Gastrocnemius medialis (tissue), 4 donors: ENCODE data around the gene KCNC3. TPM values are rescaled to one million over a fixed set of nuclear protein-coding genes. Genes with fewer than 3 reads are reported as not detected.
A peak's percentile ranks its signal among the peaks of the same experiment; 100 is the strongest.

Experiments
- ATAC-seq, 2 donors: fragments of 150-250 bp; one replicate each; pipeline ENCODE4 v1.9.1; 2016
- DNase-seq, 2 donors: peaks; one replicate each; pipeline ENCODE4 v3.0.0-alpha.2; 2019
- H3K27ac ChIP-seq, 4 donors: fragments of 200-600 bp; sonication (generic); 1 replicate in 1 of 4; 2 replicates in 3 of 4; pipeline ENCODE4 v1.5.1; 2016 to 2018; ENCODE audit warnings: mild to moderate bottlenecking in 2 of 4, moderate library complexity in 1 of 4
- H3K27me3 ChIP-seq, 3 donors: fragments of 200-600 bp; sonication (generic) in 2 of 3; 1 replicate in 1 of 3; 2 replicates in 2 of 3; pipeline versions ENCODE4 v1.5.1 to v1.6.0; 2016 to 2019; ENCODE audit warnings: mild to moderate bottlenecking in 1 of 3, moderate library complexity in 1 of 3
- H3K36me3 ChIP-seq, 2 donors: fragments of 200-600 bp; sonication (generic) in 1 of 2; one replicate each; pipeline ENCODE4 v1.5.1; 2017 to 2018
- H3K4me1 ChIP-seq, 2 donors: fragments of 200-600 bp; sonication (generic) in 1 of 2; one replicate each; pipeline ENCODE4 v1.5.1; 2016 to 2017; ENCODE audit warnings: mild to moderate bottlenecking in 2 of 2
- H3K4me3 ChIP-seq, 4 donors: fragments of 200-600 bp; sonication (generic) in 3 of 4; 1 replicate in 1 of 4; 2 replicates in 3 of 4; pipeline ENCODE4 v1.5.1; 2016 to 2019; ENCODE audit warnings: mild to moderate bottlenecking in 2 of 4
- H3K9me3 ChIP-seq, 3 donors: fragments of 200-600 bp; sonication (generic) in 2 of 3; 1 replicate in 1 of 3; 2 replicates in 2 of 3; pipeline ENCODE4 v1.5.1; 2016 to 2019
- CTCF ChIP-seq, 5 experiments: fragments of 450-650 bp in 3 of 5; fragments of 200-600 bp in 2 of 5; sonication (generic) in 2 of 5; IDR thresholded peaks in 4 of 5; conservative IDR thresholded peaks in 1 of 5; 1 replicate in 4 of 5; 2 replicates in 1 of 5; pipeline ENCODE4 v1.5.1; 2016 to 2019; ENCODE audit warnings: antibody characterized with exemption in 5 of 5, mild to moderate bottlenecking in 3 of 5, moderate library complexity in 3 of 5
- POLR2A ChIP-seq, 2 donors: fragments of 450-650 bp; IDR thresholded peaks; one replicate each; pipeline ENCODE4 v1.6.1; 2017; ENCODE audit warnings: antibody characterized with exemption in 2 of 2, mild to moderate bottlenecking in 2 of 2, moderate library complexity in 2 of 2
- in situ Hi-C, 4 donors: fragments of 200-750 bp; cut with MboI; loops; one replicate each; pipeline versions ENCODE4 v1.15.0 to v1.8.0; 2017; ENCODE audit warnings: low sequenced_read_pairs in 4 of 4
- intact Hi-C: fragments of 100-400 bp; cut with DNase I; formaldehyde crosslinking; loops from one replicate; pipeline ENCODE4 v1.15.1; 2023; ENCODE audit warnings: low total_unique reads
- total RNA-seq, 4 donors: library from RNA; depleted of rRNA; stranded (reverse); fragments of >200 nt; gene quantifications; one replicate each; pipeline versions ENCODE4 v1.1.0 to v1.2.3, GENCODE V29; 2016

Gene KCNC3
- total RNA-seq, 4 donors from 2014 or later: 0.25 to 1.4 (median 0.53) TPM

- intact Hi-C loops (loop anchor here (2.0 to 5.0 kb wide), 2 partner anchors 49 to 128 kb away; partner anchors contain the start of gene POLD1), in situ Hi-C loops (no loop called here)
- peak; percentile 67 to 70 for ATAC-seq
These were observed 4.1 kb upstream of the KCNC3 start for GRCh38 chr19:50333235-50333736.

DNA sequence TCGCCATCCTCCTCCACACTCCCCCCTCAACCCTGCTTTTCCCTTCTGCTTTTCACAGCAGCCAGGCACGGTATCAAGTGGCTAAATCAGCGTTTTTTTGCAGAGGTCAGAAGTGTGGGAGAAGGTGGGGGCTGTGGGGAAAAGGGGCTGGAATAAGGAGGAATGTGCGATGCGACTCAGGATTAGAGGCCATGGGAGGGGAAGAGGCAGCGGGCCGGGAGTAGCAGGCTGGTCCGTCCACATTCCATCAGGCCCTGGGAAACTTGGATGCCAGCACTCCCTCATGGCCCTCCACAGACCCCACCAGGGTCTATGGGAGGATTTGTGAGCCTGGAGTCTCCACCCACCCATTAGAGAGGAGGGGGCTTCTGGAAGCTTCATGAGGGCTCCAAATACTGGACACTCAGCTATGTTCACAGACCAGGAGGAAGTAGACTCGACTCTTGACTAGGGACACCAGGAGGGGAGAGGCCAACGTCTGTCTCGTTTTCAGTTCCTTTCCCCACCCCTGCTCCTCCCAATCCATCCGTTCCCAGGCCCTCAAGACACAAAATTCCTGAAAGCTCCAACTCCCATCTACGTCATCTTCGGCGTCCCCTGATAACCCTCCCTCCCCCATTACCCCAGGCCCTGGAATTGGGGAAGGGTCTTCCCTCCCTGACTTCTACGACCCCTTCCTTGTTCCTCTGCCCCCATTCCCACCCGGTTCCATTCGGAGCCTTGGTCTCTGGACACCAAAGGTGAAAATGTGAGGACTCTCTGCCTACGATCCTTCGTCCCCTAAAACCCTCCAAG is 3.3 kb upstream of the KCNC3 start:
- DNase-seq (peak in 1 of 2 donors; percentile 13), ATAC-seq (no peak)
- peak overlapping the region; percentile 77 to 84 (median 82) for H3K27ac ChIP-seq
- peaks cover 29 to 33% of the 10 kb centered on the region in 2 donors for H3K4me1 ChIP-seq
- in situ Hi-C loops (no loop called here), intact Hi-C loops (loop anchor here (2.0 to 5.0 kb wide), 2 partner anchors 50 to 128 kb away; partner anchors contain the start of gene POLD1)
- TF ChIP-seq POLR2A (IDR thresholded peaks at IDR 0.05) (no peak), CTCF (IDR thresholded peaks at IDR 0.05 in 4 of 5, conservative IDR thresholded peaks at IDR 0.05 in 1 of 5) (no peak)
- H3K27me3 ChIP-seq: peaks cover 5 to 14% (median 11%) of the 10 kb centered on the region in 3 donors
- H3K9me3 ChIP-seq: no peaks in the 10 kb centered on the region
- peak overlapping the region; percentile 50 to 65 (median 60) for H3K4me3 ChIP-seq
- no peaks in the 10 kb centered on the region for H3K36me3 ChIP-seq

More at GRCh38 chr19:50333235-50333736, 4.1 kb upstream of the KCNC3 start:
- H3K36me3 ChIP-seq: no peaks in the 10 kb centered on the region
- H3K4me3 ChIP-seq: peak overlapping the region; percentile 50 to 65 (median 60)
- H3K4me1 ChIP-seq: peaks cover 29 to 33% of the 10 kb centered on the region in 2 donors
- TF ChIP-seq CTCF (IDR thresholded peaks at IDR 0.05 in 4 of 5, conservative IDR thresholded peaks at IDR 0.05 in 1 of 5) (no peak), POLR2A (IDR thresholded peaks at IDR 0.05) (no peak)
- H3K27me3 ChIP-seq: peaks cover 0 to 11% (median 8%) of the 10 kb centered on the region in 3 donors
- H3K27ac ChIP-seq: peak overlapping the region; percentile 77 to 84 (median 82)
- no peaks in the 10 kb centered on the region for H3K9me3 ChIP-seq
- peak; percentile 87 to 90 for DNase-seq

DNA sequence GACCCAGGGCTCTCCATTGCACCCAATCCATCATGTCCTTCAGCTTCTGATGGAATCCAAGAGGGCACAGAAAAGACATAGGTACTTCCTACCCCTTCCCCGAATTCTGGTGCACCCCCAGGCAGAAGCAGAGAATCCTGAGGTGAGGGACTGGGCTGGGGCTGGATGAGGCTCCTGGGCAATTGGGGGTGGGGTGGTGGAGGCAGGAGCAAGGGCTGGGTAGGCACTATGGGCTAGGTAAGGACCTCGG is 2.7 kb upstream of the KCNC3 start:
- Histone ChIP-seq H3K27ac (peak overlapping the region; percentile 30 to 83 (median 59)), H3K9me3 (no peaks in the 10 kb centered on the region), H3K27me3 (peaks cover 10 to 19% (median 14%) of the 10 kb centered on the region in 3 donors), H3K4me1 (peaks cover 29 to 33% of the 10 kb centered on the region in 2 donors), H3K4me3 (peak overlapping the region in 1 of 4 donors; percentile 65), H3K36me3 (no peaks in the 10 kb centered on the region)
- no peak for ATAC-seq
- intact Hi-C loops: loop anchor here (2.0 to 5.0 kb wide), 2 partner anchors 50 to 127 kb away; partner anchors contain the start of gene POLD1
- TF ChIP-seq POLR2A (IDR thresholded peaks at IDR 0.05) (no peak), CTCF (IDR thresholded peaks at IDR 0.05 in 4 of 5, conservative IDR thresholded peaks at IDR 0.05 in 1 of 5) (no peak)
- DNase-seq: peak in 1 of 2 donors; percentile 6
- in situ Hi-C loops: no loop called here

DNA sequence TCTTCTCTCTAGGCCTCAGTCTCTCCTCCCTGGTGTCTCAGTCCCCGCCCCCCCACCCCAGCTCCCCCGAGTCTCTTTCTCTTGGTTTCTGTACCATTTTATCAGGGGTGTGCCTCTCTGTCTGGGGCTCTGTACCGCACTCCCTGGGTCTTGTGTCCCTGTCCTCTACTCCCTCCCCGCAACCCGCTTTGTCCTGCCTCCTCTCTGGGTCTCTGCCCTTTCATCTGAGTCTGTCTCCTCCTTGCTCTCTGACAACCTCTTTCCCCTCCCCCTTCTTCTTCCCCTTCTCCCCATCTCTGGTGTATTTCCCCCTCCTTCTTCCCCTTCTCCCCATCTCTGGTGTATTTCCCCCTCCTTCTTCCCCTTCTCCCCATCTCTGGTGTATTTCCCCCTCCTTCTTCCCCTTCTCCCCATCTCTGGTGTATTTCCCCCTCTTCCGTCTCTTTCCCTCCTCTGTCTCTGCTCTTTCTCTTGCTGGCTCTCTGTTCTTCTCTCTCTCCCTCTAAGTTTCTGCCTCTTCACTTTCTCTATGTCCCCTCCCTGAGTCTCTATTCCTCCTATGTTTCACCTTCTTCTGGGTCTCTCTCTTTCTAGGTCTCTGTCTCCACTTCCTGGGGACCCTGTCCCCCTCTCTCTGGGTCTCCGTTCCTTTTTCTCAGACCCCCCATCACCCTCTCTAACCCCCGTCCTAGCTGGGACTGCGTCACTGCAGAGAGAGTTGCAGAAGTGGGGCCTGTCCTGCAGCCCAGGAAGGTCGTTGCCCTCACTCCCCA is 2.2 kb upstream of the KCNC3 start:
- DNase-seq: no peak
- Histone ChIP-seq H3K27me3 (peaks cover 15 to 24% (median 20%) of the 10 kb centered on the region in 3 donors), H3K4me3 (peak overlapping the region; percentile 50 to 65 (median 56)), H3K4me1 (peaks cover 30 to 39% of the 10 kb centered on the region in 2 donors), H3K9me3 (no peaks in the 10 kb centered on the region), H3K36me3 (no peaks in the 10 kb centered on the region), H3K27ac (peak overlapping the region; percentile 41 to 88 (median 81))
- TF ChIP-seq CTCF (IDR thresholded peaks at IDR 0.05 in 4 of 5, conservative IDR thresholded peaks at IDR 0.05 in 1 of 5) (no peak), POLR2A (IDR thresholded peaks at IDR 0.05) (no peak)
- ATAC-seq: no peak
- intact Hi-C loops (loop anchor here (5.0 kb wide), 1 partner anchor 51 kb away; the partner anchor contains the start of gene POLD1), in situ Hi-C loops (no loop called here)
